Daoy (cell line): ENCODE data around the gene CDC16. TPM values are rescaled to one million over a fixed set of nuclear protein-coding genes. Genes with fewer than 3 reads are reported as not detected.
A peak's percentile ranks its signal among the peaks of the same experiment; 100 is the strongest.
"Not testable (repeated sequence)": the region's sequence is repeated elsewhere in the genome, so short reads cannot be mapped to it uniquely, and the experiment has no call there.

ENCODE experiments used
- DNase-seq: peaks from one replicate; pipeline ENCODE4 v3.0.0-alpha.2; 2015; ENCODE audit warnings: low read depth
- total RNA-seq: library from RNA; depleted of rRNA; stranded (reverse); fragments of >200 nt; shearing (Covaris generic); gene quantifications from 2 replicates; pipeline ENCODE4 v1.2.3, GENCODE V29; 2014

Gene CDC16
- total RNA-seq, 1 experiment from 2014 or later, result 19.0 TPM

DNA sequence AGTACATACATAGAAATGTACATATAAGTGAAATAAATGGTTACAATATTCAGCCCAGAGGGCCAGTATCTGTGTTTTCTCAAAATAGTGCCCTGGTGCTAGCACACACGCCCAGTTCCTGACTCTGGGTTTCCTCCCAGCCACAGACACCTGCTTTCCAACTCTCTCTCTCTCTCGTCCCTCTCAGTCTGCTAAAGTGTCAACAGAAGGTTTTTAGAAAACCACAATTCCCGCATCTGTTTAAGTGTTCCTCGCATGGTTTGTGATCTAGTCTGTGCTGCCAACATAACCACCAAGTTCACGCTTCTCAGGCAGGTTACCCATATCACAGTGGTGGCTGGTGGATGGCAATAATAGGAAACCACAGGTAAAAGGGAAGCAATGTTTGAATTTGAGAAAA, 28.9 kb downstream of the CDC16 start:
- no peak for DNase-seq

DNA sequence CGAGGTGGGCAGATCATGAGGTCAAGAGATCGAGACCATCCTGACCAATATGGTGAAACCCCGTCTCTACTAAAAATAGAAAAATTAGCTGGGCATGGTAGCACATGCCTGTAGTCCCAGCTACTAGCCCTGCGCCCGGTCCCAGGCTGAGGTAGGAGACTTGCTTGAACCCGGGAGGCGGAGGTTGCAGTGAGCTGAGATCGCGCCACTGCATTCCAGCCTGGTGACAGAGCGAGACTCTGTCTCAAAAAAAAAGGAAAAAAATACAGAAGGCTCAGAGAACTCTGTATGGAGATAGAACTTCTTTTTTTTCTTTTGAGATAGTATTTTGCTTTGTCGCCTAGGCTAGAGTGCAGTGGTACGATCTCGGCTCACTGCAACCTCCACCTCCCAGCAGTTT, 29.6 kb downstream of the CDC16 start:
- not testable (repeated sequence) for DNase-seq

DNA sequence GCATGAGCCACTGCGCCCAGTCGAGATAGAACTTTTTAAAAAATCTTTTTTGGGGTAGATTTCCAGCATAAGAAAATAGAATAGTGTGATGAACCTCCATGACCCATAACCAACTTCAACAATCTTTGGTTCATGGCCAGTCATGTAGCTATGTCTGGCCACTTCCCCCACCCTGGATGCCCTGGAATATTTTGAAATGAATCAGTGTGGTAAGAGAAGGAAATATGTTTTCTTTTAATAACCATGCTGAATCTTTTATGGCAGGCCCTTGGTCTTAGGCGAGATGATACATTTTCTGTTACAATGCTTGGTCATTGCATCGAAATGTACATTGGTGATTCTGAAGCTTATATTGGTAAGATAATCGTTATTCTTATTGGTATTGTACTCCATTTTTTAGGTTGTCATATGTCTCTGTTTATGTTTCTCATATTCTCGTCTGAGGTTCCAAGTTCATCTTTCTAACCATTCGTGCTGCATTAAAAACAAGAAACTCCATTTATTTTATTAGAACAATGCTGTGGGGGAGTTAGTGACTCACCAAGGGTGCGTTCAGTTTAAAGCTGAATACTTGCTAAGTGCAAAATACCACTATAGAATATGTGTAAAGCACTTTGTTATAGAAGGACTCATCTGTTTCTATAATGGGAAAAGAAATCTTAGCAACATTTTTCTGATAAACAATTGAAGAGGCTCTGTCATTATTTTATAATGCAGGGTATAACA, 30.4 kb downstream of the CDC16 start:
- no peak for DNase-seq

DNA sequence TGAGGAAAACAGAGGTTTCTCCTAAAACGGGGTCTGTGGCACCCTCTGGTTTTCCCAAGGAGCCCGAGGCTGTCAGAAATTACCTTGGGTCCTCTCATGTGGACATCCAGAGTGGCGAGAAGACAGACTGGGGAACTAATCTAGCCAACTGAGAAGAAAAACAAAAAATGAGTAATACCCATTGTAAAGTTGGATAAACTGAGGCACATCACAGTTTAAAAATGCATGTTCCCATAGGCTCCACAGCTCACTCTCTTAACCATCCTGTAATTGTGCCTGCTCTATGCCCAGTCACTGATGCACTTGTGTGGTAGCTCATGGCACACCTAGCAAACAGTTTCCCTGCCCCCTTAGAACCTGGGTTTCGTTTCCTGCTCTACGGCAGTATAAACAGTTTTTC, 31.5 kb downstream of the CDC16 start:
- no peak for DNase-seq

DNA sequence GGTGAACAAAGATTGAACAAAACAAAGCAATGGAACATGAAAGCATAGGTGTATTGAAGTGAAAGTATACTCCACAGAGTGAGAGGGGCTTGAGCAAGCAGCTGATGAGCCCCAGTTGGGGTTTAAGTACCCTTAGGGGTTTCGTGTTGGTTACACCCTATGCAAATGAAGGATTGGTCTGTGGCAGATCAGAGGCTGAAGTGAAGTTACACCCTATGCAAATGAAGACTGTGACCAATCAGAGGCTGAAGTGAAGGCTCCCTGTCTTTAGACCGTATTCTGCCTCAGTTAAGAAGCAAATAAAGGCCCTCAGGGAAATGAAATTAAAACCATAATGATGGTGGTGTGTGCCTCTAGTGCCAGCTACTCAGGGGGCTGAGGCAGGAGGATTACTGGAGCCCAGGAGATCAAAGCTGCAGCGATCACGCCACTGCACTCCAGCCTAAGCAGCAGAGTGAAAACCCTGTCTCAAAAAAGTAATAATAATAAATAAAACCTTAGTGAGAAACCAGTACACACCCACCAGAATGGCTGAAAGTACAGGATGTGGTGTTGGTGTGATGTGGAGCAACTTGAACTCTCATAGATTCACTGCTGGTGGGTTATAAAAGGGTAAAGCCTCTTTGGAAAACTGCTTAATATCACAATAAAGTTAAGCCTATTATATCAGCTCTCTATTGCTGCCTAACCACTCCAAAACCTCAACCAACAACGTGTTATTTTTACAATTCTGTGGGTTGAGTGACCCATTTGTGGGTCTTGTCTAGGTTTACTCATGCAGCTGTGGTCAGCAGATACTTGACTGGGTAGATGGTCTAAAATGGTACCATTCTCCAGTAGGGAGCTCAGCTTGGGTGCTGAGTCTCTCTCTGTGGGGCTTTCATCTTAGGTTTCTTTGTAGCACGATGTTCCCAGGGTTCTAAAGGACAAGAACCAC, 33.9 kb downstream of the CDC16 start:
- DNase-seq, result no peak

DNA sequence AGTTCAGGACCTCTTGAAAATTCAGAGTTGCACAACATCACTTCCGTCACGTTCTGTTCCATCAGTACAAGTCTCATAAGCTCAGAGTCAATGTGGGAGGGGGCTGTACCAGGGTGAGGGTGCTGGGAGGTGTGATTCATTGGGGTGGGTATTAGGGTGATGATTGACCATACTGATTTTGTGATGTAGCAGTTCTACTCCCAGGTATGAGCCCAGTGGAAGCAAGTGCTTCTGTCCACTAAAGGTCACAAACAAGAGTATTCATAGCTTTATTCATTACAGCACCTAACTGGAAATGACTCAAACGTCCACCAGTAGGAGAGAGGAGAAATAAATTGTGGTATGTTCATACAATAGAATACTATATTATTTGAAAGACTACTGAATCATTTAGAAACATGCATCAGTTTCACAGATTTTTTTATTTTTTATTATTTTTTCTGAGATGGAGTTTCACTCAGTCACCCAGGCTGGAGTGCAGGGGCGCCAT, 34.6 kb downstream of the CDC16 start:
- DNase-seq, result no peak

DNA sequence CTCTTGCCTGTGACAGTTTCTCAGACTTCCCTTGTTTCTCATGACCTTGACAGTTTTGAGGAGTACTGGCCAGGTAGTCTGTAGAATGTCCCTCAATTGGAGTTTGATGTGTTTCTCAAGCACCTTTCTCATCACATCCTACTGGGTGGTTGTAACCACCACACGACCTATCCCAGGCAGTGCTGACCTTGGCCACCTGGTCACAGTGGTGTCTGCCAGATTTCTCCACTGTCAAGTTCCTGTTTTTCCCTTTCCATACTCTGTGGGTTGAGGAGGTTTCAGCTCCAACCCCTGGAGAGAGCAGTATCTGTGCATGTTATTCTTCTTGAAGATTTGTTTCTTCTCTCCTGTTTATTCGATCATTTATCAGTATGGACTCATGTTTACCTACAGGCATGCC, 38.3 kb downstream of the CDC16 start:
- DNase-seq, result no peak

DNA sequence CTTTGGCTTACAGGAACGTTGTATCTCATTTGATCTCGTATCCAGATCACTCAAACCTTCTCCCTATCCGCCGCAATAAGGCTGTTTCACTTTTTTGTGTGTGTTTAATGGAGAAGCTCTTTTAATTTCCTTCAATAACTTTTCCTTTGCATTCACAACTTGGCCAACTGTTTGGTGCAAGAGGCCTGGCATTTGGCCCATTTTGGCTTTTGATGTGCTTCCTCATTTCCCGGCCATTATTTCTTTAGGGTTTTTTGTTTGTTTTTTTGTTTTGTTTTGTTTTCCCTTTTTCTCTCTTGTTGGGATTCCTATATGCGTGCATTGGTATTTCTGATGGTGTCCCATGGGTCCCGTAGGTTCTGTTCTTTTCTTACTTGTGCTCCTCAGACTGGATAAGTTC, 40.6 kb downstream of the CDC16 start:
- no peak for DNase-seq

DNA sequence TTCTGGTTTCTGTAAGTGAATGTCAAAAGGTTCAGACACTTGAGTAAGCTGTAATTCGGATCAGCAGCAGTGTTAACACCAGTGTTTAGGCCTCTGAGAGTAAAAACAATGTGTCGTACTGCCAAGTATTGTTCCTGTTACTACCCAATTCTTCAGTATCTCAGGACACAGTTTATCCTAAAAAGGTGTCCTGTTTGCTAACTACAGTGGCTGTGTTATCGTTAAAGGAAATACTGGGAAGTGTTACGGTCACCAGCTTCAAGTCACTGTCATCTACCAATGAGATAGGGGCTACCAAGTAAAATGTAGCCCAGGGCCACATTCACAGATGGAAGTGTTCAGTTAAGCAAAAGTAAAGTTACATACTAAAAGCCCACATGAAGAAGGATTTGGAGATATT, 44.4 kb downstream of the CDC16 start:
- no peak for DNase-seq

DNA sequence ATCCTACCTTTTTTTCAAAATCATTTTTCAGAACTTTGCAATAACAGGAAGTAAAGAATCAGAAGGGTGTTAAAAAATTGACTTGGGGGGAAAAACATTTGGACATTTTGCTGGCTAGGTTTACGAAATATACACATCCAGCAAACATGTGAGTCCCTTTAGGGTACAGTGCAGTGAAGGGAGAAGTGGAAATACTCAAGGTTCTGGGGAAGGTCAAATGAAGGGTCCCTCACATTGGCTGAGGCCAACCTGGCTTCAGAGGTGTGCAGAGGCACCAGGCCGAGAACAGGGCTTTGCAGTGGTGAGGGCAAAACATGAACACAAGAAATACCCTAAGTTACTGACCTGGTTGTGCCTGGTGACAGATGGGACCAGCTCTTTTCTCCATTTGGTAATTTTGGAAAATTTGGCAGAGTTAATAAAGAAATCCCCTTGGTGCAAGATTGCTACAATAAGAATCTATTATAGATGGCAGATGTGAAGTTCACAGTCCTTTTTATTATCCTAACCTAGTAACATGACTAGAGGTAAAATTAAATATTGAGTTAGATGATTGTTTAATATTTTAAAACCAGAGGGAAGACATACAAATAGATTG, 45.2 kb downstream of the CDC16 start:
- DNase-seq, result no peak

DNA sequence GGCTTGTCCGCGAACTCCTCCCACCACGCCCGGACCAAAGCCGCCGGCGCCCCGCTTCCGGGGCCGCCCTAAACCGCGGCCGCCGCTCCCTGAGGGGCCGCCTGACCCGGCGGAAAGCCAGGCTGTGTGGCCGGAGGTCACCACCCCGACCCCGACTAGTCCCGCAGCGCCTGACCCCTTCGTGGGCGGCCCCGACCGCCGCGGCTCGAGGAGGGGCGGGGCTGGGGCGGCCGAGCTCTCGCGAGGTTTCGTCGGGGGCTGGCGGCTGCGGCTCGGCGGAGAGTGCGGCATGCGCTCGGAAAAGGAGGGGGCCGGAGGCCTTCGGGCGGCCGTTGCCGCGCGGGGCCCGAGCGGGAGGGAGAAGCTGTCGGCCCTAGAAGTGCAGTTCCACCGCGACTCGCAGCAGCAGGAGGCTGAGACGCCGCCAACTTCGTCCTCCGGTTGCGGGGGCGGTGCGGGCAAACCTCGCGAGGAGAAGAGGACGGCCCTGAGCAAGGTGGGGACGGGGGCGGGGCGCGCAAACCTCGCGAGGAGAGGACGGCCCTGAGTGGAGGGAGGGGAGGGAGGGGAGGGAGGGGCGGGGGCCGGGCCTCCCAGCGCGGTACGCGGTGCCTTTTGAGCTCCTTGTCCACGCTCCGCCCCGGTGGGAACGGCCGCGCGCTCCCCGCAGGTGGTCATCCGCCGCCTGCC, 46.8 kb downstream of the CDC16 start, which contains the start of gene UPF3A:
Gene UPF3A, plus strand, starts transcription at position 251 of the 690 bp plus-strand sequence. Its CDS starts 39 bp downstream, at position 290.
- peak; percentile 96 for DNase-seq

DNA sequence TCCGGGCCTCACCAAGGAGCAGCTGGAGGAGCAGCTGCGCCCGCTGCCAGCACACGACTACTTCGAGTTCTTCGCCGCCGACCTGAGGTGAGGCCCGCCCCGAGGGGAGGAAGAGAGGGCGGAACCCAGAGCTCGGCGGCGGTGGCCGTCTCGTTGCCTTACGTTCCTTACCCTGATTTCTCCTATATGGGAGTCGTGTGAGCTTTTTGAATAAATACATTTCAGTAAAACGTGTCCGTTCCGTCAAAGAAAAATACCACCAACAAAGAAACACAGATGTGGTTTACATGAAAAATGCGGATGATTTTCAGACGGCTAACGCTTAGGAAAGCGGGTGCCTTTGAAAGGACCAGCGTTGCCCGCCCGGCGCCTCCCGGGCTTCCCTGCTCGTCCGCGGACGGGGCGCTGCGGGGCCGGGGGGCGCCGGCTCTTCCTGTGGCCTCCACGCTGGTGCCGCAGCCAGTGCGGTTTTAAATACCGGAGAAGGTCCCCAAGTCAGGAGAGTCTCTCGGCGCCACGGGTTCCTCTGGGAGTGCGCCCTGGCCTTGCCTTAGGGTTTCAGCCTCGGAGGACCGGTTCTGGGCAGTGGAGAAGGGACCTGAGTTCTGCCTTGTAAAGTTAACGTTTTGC, 47.5 kb downstream of the CDC16 start:
- peak; percentile 33 for DNase-seq

DNA sequence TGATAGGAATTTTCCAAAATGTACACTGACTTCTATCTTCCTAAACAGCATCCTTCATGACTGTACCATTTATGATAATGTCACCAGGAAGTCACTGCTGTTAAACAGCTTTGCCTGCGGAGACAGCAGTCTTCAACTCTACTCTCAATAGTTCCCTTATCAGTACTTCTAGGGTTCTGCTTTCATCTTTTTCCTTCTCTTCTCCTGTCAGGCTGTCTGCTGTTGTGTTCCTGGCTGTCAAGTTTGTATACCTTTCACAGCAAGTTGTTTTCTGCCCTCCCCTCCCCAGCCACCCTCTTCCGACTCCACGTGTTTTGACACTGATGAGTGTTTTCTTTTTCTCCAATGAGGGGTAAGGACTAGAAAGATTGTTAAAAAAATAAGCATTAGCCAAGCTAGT, 48.9 kb downstream of the CDC16 start:
- DNase-seq, result no peak

DNA sequence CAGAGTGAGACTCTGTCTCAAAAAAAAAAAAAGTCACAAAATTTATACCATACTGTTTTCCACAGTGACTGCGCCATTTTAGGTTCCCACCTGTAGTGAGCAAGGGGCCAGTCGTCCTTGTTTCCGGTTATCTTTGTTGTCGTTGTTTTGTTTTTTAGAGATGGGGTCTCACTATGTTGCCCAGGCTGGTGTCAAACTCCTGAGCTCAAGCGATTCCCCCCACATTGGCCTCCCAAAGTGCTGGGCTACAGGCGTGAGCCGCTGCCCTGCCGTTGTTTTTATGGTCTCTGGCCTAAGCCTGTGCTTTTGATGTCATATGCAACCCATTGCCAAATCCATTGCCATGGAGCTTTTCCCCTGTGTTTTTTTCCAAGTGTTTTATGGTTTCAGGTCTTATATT, 50.0 kb downstream of the CDC16 start:
- no peak for DNase-seq

DNA sequence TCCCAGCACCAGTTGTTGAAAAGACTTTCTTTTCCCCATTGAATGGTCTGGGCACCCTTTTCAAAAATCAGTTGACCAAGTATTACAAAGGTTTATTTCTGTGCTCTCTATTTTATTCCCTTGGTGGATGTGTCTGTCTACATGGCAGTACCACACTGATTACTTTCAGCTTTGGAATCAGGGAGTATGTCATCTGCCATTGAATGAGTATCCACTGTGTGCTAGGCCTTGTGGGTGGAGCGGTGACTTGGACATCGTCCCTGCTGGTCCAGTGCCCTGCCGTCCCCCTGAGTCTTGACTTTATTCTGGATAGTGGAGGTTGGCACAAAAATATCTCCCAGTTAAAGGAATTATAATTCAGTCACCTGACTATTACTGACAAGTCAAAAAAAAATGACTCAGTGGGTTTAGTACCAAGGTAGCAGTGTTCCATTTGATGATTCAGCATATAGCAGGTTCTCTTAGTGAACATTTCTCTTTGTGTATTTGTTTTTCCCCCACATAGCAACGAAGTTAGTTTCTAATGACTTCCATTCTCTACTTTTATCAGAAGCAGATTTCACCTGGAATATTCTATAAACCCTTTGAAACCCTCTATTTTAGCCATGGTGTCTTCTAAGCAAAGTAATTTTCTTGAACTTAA, 50.6 kb downstream of the CDC16 start:
- DNase-seq, result no peak

DNA sequence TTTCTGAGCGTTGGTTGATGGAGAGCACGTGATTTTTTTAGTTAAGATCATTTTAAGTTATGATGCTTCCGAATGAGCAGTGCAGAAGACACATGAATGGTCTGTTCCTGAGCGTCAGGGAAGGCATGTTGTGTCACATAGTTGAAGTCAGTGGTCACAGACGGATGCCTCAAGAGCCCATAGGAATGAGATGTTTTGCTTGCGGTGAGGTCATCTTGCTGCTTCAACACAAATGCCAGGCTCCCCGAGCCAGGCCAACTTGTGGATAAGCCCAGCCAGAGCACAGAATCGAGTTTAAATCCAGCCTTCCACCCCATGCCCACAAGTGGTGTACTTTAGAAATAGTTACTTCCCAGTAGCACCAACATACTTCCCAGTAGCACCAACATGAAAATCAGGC, 52.1 kb downstream of the CDC16 start:
- peak; percentile 3 for DNase-seq

DNA sequence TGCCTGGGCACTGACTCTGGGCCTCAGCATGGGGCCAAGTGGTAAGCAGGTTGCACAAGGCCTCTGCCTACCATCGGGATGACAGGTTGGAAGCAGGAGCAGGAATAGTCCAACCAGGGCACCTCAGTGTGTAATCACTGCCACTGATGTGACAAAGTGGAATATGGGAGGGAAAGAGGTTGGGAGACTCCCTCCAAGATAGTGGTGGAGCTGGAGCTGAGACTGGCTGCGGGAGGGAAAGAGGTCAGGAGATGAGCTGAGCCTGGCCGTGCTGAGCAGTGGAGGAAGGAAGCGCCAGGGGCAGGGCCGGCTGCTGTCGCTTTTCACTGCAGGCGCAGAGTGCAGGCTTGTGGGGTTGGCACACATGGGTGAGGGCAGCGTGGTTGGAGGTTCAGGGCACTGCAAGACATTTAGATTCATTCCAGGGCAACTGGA, 53.5 kb downstream of the CDC16 start:
- no peak for DNase-seq

DNA sequence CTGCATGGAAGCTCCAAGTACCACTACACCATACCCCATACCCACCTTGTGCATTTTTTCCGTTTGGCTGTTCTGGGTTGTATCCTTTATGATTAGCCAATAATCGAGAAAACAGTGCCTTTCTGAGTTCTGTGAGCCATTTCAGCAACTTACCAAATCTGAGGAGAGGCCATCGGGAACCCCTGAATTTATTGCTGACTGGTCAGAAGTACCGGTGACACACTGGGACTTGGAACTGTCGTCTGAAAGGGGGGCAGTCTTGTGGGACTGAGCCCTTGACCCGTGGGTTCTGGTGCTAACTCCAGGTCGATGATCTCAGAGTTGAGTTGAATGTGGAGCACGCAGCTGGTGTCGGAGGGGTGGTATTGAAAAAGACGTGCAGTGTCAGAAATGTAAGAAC, 61.8 kb downstream of the CDC16 start:
- no peak for DNase-seq

DNA sequence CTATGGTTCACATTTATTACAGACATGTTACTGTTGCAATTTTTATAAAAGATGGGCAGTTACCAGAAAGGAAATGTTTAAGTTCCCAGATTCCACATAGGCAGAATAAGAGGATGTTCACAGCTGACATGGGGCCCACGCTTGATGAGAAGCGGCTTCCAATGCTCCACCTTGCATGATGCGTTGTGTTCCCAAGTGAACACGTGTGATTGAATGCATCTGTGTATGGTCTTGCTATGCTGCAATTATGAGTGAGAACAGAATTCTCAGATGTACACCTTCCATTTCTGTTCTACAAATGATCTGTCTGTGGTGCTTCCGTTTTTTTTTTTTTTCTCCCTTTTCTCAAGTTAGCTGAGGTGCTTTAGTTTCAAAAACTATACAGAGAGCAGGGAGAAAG, 62.2 kb downstream of the CDC16 start:
- DNase-seq, result no peak

DNA sequence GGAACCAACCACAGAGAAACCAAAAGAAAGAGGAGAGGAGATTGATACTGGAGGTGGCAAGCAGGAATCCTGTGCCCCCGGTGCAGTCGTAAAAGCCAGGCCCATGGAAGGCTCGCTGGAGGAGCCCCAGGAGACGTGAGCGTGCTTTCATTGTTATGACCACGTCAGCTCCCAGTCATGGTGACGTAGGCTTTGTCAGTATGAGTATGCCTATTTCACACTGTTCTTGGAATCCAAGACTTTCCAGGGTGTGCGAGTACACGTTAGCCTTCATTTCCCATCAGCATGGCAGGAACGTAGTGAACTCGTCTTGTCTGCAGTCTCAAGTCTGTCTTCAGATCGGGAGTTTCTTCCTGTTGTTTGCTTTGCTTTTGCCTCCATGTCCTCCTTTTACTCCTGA, 64.2 kb downstream of the CDC16 start:
- DNase-seq, result no peak
